ENCODE data around the gene ARIH1.

- TF ChIP-seq ARNT (IDR thresholded peaks at IDR 0.05): no peak
- no peak for TF ChIP-seq FOXM1 (IDR thresholded peaks at IDR 0.05; ENCODE audit: borderline replicate concordance)
- no peak for TF ChIP-seq PKNOX1 (IDR thresholded peaks at IDR 0.05)
- TF ChIP-seq FOXK2 (IDR thresholded peaks at IDR 0.05): no peak
- no peak for TF ChIP-seq SUZ12 (IDR thresholded peaks at IDR 0.05)
- no peak for TF ChIP-seq ZNF384 (IDR thresholded peaks at IDR 0.05)
- no peak for TF ChIP-seq BHLHE40 (IDR thresholded peaks at IDR 0.05; ENCODE audit: borderline replicate concordance)
- no peak for TF ChIP-seq NFRKB (IDR thresholded peaks at IDR 0.05)
Observed at GRCh38 chr15:72570059-72570458, 95.9 kb downstream of the ARIH1 start.
